Tibial nerve (tissue), 4 donors: ENCODE results near the gene LGR6. TPM values are rescaled to one million over a fixed set of nuclear protein-coding genes. Genes with fewer than 3 reads are reported as not detected.
A peak's percentile ranks its signal among the peaks of the same experiment; 100 is the strongest.

Source experiments
- DNase-seq, 2 donors: peaks; one replicate each; pipeline ENCODE4 v3.0.0-alpha.2; 2019; ENCODE audit warnings: low spot score in 2 of 2
- H3K27ac ChIP-seq, 4 donors: fragments of 200-600 bp; sonication (generic) in 3 of 4; one replicate each; pipeline ENCODE4 v1.5.1; 2017 to 2019; ENCODE audit warnings: mild to moderate bottlenecking in 1 of 4
- H3K27me3 ChIP-seq, 2 donors: fragments of 200-600 bp; sonication (generic) in 1 of 2; one replicate each; pipeline versions ENCODE4 v1.5.1 to v1.6.0; 2017 to 2019
- H3K36me3 ChIP-seq, 3 donors: fragments of 200-600 bp; sonication (generic); one replicate each; pipeline ENCODE4 v1.5.1; 2018 to 2019
- H3K4me1 ChIP-seq, 4 donors: fragments of 200-600 bp; sonication (generic) in 3 of 4; one replicate each; pipeline ENCODE4 v1.5.1; 2017 to 2019
- H3K4me3 ChIP-seq, 4 donors: fragments of 200-600 bp; sonication (generic) in 3 of 4; one replicate each; pipeline ENCODE4 v1.5.1; 2017 to 2019; ENCODE audit warnings: mild to moderate bottlenecking in 1 of 4, moderate library complexity in 1 of 4
- H3K9me3 ChIP-seq, 4 donors: fragments of 200-600 bp; sonication (generic) in 3 of 4; one replicate each; pipeline ENCODE4 v1.5.1; 2017 to 2019
- CTCF ChIP-seq, 5 experiments: fragments of 200-600 bp in 3 of 5; fragments of 450-650 bp in 2 of 5; sonication (generic) in 3 of 5; IDR thresholded peaks; one replicate each; pipeline ENCODE4 v1.5.1; 2016 to 2019; ENCODE audit warnings: antibody characterized with exemption in 5 of 5, mild to moderate bottlenecking in 3 of 5, moderate library complexity in 2 of 5
- EP300 ChIP-seq, 2 donors: sonication (generic); formaldehyde crosslinking; IDR thresholded peaks; one replicate each; pipeline ENCODE4 v1.6.1; 2017; ENCODE audit warnings: antibody characterized with exemption in 2 of 2, mild to moderate bottlenecking in 1 of 2
- POLR2A ChIP-seq, 2 donors: fragments of 450-650 bp; IDR thresholded peaks; one replicate each; pipeline ENCODE4 v1.6.1; 2017; ENCODE audit warnings: antibody characterized with exemption in 2 of 2, mild to moderate bottlenecking in 2 of 2, moderate library complexity in 2 of 2
- WGBS, 2 donors: methylation state at CpG; one replicate each; pipeline ENCODE4 v1.1.5; 2018; 5-methylcytosine and 5-hydroxymethylcytosine counted together
- total RNA-seq, 4 donors: library from RNA; depleted of rRNA; stranded (reverse); fragments of >200 nt; gene quantifications; one replicate each; pipeline ENCODE4 v1.1.0, GENCODE V29; 2016

The LGR6 gene
- total RNA-seq, 4 donors from 2014 or later: 0.42 TPM; not detected in 3

GRCh38 chr1:202333861-202334260, 140.3 kb downstream of the LGR6 start:
- peaks cover 0 to 5% (median 0%) of the 10 kb centered on the region in 3 donors for H3K36me3 ChIP-seq
- no peak for TF ChIP-seq CTCF (IDR thresholded peaks at IDR 0.05)
- TF ChIP-seq POLR2A (IDR thresholded peaks at IDR 0.05): no peak
- TF ChIP-seq EP300 (IDR thresholded peaks at IDR 0.05): no peak
- no peak overlapping the region for H3K4me3 ChIP-seq
- no peaks in the 10 kb centered on the region for H3K9me3 ChIP-seq
- H3K27me3 ChIP-seq: no peaks in the 10 kb centered on the region
- no peak for DNase-seq
- H3K27ac ChIP-seq: no peak overlapping the region
- 74 to 83% methylated on average over 4 of the region's 4 CpGs for WGBS, 2 donors
- no peaks in the 10 kb centered on the region for H3K4me1 ChIP-seq

GRCh38 chr1:202343652-202344349, 150.2 kb downstream of the LGR6 start:
- DNase-seq: no peak
- no peak overlapping the region for H3K27ac ChIP-seq
- TF ChIP-seq CTCF (IDR thresholded peaks at IDR 0.05) (peak; percentile 44 to 87 (median 71)), EP300 (IDR thresholded peaks at IDR 0.05) (no peak), POLR2A (IDR thresholded peaks at IDR 0.05) (no peak)
- 61 to 70% methylated on average over 4 of the region's 4 CpGs for WGBS, 2 donors
- no peak overlapping the region for H3K4me3 ChIP-seq
- peaks cover 0 to 20% (median 10%) of the 10 kb centered on the region in 4 donors for H3K4me1 ChIP-seq
- no peaks in the 10 kb centered on the region for H3K36me3 ChIP-seq
- no peaks in the 10 kb centered on the region for H3K9me3 ChIP-seq
- no peaks in the 10 kb centered on the region for H3K27me3 ChIP-seq

- H3K27me3 ChIP-seq: no peaks in the 10 kb centered on the region
- 47 to 51% methylated on average over 6 of the region's 6 CpGs for WGBS, 2 donors
- H3K27ac ChIP-seq: peak overlapping the region in 2 of 4 donors; percentile 68 to 96
- TF ChIP-seq POLR2A (IDR thresholded peaks at IDR 0.05): no peak
- no peak for TF ChIP-seq EP300 (IDR thresholded peaks at IDR 0.05)
- no peak for TF ChIP-seq CTCF (IDR thresholded peaks at IDR 0.05)
- no peak for DNase-seq
- H3K36me3 ChIP-seq: no peaks in the 10 kb centered on the region
- H3K4me3 ChIP-seq: peak overlapping the region in 1 of 4 donors; percentile 99
- peaks cover 0 to 30% (median 7%) of the 10 kb centered on the region in 4 donors for H3K4me1 ChIP-seq
- H3K9me3 ChIP-seq: no peaks in the 10 kb centered on the region
Observed at GRCh38 chr1:202348005-202348508, 154.5 kb downstream of the LGR6 start.

DNA sequence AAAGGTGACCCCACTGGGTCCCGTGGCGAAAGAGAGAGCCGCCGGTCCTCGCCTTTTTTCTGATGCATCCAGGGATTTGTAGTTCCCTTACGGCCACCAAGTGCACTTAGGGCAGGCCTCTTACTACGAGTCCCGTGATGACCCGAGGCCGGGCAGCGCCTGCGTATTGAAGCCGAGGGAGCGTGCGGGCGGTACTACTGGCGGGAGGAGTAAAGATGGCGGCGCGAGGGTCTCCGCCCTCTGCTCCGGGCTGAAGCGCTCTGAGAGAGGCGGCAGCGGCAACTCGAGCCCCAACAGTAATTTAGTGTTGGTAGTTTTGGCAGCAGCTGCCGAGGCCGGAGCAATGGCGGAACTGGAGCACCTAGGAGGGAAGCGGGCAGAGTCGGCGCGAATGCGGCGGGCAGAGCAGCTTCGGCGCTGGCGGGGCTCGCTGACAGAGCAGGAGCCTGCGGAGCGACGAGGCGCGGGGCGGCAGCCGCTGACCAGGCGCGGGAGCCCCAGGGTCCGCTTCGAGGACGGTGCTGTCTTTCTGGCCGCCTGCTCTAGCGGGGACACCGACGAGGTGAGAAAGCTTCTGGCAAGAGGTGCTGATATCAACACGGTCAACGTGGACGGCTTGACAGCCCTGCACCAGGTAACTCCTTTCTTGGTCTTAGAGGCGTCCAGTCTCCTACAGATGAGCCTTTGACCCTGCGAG, 155.1 kb downstream of the LGR6 start, which contains the start of gene PPP1R12B:
PPP1R12B (plus strand) TSS at position 191 of the 697 bp plus-strand sequence; CDS start at position 344, 153 bp downstream.
- TF ChIP-seq POLR2A (IDR thresholded peaks at IDR 0.05): peak in 1 of 2 donors; percentile 62
- TF ChIP-seq CTCF (IDR thresholded peaks at IDR 0.05): no peak
- TF ChIP-seq EP300 (IDR thresholded peaks at IDR 0.05): peak; percentile 89 to 93

More for the DNA sequence above, 155.1 kb downstream of the LGR6 start, which contains the start of gene PPP1R12B:
- H3K4me1 ChIP-seq: peaks cover 0 to 27% (median 5%) of the 10 kb centered on the region in 4 donors
- H3K27ac ChIP-seq: peak within 1 kb of the TSS; percentile 60 to 96 (median 88)
- no peaks in the 10 kb centered on the region for H3K36me3 ChIP-seq
- H3K4me3 ChIP-seq: peak within 1 kb of the TSS; percentile 88 to 99 (median 94)
- no peaks in the 10 kb centered on the region for H3K9me3 ChIP-seq
- DNase-seq: peak; percentile 95
- H3K27me3 ChIP-seq: no peaks in the 10 kb centered on the region
- WGBS, 2 donors: 1% methylated on average over 38 to 52 of the region's 60 CpGs
